ENCODE results near the gene UNK. TPM values are rescaled to one million over a fixed set of nuclear protein-coding genes. Genes with fewer than 3 reads are reported as not detected.

The UNK gene
- total and polyA plus RNA-seq, 9 of the 15 experiments (the other 6 are each of a cell fraction or from before 2014, with no cell fraction given), result 12.8 to 38.6 (median 24.8) TPM

DNA sequence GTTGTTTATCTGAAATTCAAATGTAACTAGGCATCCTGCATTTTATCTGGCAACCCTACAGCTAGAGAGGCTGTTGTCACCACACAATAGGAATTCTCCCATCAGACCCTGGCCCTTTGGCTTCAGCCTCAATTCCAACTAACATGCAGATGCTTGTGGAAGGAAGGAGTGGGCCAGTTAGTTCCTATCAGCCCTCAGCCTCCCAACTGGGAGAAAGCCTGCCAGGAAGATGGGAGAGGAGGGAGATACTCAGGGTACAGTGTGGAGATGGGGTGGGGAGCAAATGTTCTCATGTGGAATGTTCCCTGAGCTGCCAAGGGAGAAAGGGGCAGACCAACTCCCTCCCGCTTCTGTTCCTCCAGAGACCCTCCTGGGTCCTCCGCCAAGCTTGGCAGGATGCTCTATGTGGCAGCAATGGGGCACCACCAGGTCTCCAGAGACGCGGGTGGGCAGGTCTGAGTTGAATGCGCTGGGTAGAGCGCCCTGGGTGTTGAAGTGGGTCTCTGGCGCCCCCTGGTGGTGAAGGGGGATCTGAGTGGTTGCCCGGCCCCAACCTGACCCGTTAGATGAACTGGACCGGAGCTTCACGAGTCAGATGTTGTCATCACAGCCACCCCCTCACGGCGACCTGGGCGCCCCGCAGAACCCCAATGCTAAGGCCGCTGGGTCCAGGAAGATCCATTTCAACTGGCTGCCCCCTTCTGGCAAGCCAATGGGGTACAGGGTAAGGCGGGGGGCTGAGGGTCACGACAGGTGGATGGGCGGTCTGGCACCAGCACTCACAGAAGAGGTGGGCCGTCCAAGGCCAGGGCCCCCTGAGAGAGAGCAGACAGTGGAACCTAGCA is 34.8 kb upstream of the UNK start (continued):
- TF ChIP-seq EGR1 (conservative IDR thresholded peaks at IDR 0.05) (no peak), GABPA (tag; conservative IDR thresholded peaks at IDR 0.05; ENCODE audit: low read depth) (no peak), ZNF232 (CRISPR knock-in tag; IDR thresholded peaks at IDR 0.05) (no peak), POLR2G (IDR thresholded peaks at IDR 0.05; ENCODE audit: low read depth, low read length) (no peak), DIDO1 (tag; IDR thresholded peaks at IDR 0.05; ENCODE audit: low read depth) (no peak), NONO (IDR thresholded peaks at IDR 0.05; ENCODE audit: low read depth in 2 of 2, low read length in 1 of 2) (no peak), MCM3 (IDR thresholded peaks at IDR 0.05) (no peak), LARP7 (IDR thresholded peaks at IDR 0.05) (no peak), RAD21 (CRISPR knock-in tag; conservative IDR thresholded peaks at IDR 0.05 in 1 of 2, IDR thresholded peaks at IDR 0.05 in 1 of 2) (peak; percentile 67 to 83), XRCC5 (IDR thresholded peaks at IDR 0.05; ENCODE audit: low read depth, low read length) (peak; percentile 63; the same call in 1 of the 2 replicates), MCM7 (IDR thresholded peaks at IDR 0.05) (no peak), NBN (IDR thresholded peaks at IDR 0.05; ENCODE audit: low read depth) (no peak), ZNF143 (CRISPR knock-in tag; IDR thresholded peaks at IDR 0.05) (no peak), EHMT2 (IDR thresholded peaks at IDR 0.05) (no peak), RFX7 (CRISPR knock-in tag; IDR thresholded peaks at IDR 0.05) (no peak)
